ENCODE results near the gene GPHA2.

GPHA2 gene

DNA sequence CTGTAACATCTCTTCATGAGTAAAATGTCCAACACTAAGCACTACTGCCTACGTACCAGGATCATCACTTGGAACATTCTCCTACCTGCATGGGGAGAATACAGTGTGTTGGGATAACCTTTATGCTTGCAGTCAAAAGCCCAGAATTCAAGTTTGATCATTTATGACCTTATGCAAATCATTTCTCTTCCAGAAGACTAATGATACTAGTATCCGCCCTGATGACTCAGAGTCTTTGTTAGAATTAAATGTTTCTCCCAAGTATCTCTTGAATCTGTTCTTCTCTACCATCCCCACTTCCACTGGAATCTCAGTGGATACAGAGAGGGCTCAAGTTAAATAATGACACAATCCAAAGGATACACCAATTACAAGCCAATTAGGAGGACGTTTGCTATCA, 23.8 kb upstream of the GPHA2 start:
- H3K9me2 ChIP-seq (replicated peaks; ENCODE audit: control insufficient read depth, low read length): no peaks in the 10 kb centered on the region
- peaks cover 9% of the 10 kb centered on the region for H3K4me1 ChIP-seq (ENCODE audit: control insufficient read depth, low read length)
- no peaks in the 10 kb centered on the region for H3K9me3 ChIP-seq (ENCODE audit: control insufficient read depth, insufficient read depth, low read length)
- H3K36me3 ChIP-seq (ENCODE audit: control insufficient read depth, low read length): no peaks in the 10 kb centered on the region
- no peaks in the 10 kb centered on the region for H3K79me2 ChIP-seq (ENCODE audit: control insufficient read depth, low read length)
- H3K4me3 ChIP-seq (ENCODE audit: low read length): no peak overlapping the region
- no peaks in the 10 kb centered on the region for H4K20me1 ChIP-seq (ENCODE audit: control insufficient read depth, insufficient read depth, low read depth, low read length)
- no peaks in the 10 kb centered on the region for H3K27me3 ChIP-seq (ENCODE audit: control insufficient read depth, low read length)
- H3K4me2 ChIP-seq (ENCODE audit: low read length): 0 out of 2 replicates have a peak overlapping the region, but pooled peaks have one; percentile 0
- TF ChIP-seq, protein P1, sequence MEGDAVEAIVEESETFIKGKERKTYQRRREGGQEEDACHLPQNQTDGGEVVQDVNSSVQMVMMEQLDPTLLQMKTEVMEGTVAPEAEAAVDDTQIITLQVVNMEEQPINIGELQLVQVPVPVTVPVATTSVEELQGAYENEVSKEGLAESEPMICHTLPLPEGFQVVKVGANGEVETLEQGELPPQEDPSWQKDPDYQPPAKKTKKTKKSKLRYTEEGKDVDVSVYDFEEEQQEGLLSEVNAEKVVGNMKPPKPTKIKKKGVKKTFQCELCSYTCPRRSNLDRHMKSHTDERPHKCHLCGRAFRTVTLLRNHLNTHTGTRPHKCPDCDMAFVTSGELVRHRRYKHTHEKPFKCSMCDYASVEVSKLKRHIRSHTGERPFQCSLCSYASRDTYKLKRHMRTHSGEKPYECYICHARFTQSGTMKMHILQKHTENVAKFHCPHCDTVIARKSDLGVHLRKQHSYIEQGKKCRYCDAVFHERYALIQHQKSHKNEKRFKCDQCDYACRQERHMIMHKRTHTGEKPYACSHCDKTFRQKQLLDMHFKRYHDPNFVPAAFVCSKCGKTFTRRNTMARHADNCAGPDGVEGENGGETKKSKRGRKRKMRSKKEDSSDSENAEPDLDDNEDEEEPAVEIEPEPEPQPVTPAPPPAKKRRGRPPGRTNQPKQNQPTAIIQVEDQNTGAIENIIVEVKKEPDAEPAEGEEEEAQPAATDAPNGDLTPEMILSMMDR (IDR thresholded peaks at IDR 0.05; ENCODE audit: low read depth, low read length, poor library complexity, severe bottlenecking): no peak
- TF ChIP-seq EZH2phosphoT487 (IDR thresholded peaks at IDR 0.05; ENCODE audit: borderline replicate concordance, low read length): no peak
- no peak overlapping the region for H3K27ac ChIP-seq (ENCODE audit: low read depth, low read length)
- no peaks in the 10 kb centered on the region for H3F3A ChIP-seq (ENCODE audit: control insufficient read depth, insufficient read depth)

DNA sequence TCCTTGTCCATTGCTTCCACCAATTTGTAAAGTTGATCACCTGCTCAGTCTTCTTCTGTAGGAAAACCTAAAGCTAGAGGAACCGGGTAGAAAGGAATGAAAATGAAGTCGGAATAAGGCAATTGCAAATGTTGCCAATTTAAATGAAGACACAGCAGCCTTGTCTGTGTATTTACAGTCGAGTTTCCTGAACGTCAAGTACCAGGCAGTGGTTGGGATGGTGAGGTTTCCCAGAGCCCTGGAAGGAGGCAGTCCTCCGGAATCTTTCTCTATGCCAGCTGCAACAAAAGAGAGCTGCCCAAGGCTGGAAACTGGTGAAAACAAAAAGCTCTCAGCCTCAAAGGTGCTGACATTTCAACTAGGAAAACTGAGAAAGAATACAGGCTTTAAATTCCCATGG, 18.5 kb upstream of the GPHA2 start:
- Histone ChIP-seq H3K79me2 (ENCODE audit: control insufficient read depth, low read length) (no peaks in the 10 kb centered on the region), H3K9me2 (replicated peaks; ENCODE audit: control insufficient read depth, low read length) (no peaks in the 10 kb centered on the region), H3F3A (ENCODE audit: control insufficient read depth, insufficient read depth) (no peaks in the 10 kb centered on the region; the same call in 1 of the 2 replicates), H3K4me3 (ENCODE audit: low read length) (no peak overlapping the region), H3K9me3 (ENCODE audit: control insufficient read depth, insufficient read depth, low read length) (no peaks in the 10 kb centered on the region), H3K4me2 (ENCODE audit: low read length) (no peak overlapping the region), H3K27me3 (ENCODE audit: control insufficient read depth, low read length) (no peaks in the 10 kb centered on the region), H3K27ac (ENCODE audit: low read depth, low read length) (no peak overlapping the region), H3K4me1 (ENCODE audit: control insufficient read depth, low read length) (peaks cover 2% of the 10 kb centered on the region), H3K36me3 (ENCODE audit: control insufficient read depth, low read length) (no peaks in the 10 kb centered on the region), H4K20me1 (ENCODE audit: control insufficient read depth, insufficient read depth, low read depth, low read length) (no peaks in the 10 kb centered on the region)
- no peak for TF ChIP-seq EZH2phosphoT487 (IDR thresholded peaks at IDR 0.05; ENCODE audit: borderline replicate concordance, low read length)
- TF ChIP-seq, protein P1 (IDR thresholded peaks at IDR 0.05; ENCODE audit: low read depth, low read length, poor library complexity, severe bottlenecking): no peak

DNA sequence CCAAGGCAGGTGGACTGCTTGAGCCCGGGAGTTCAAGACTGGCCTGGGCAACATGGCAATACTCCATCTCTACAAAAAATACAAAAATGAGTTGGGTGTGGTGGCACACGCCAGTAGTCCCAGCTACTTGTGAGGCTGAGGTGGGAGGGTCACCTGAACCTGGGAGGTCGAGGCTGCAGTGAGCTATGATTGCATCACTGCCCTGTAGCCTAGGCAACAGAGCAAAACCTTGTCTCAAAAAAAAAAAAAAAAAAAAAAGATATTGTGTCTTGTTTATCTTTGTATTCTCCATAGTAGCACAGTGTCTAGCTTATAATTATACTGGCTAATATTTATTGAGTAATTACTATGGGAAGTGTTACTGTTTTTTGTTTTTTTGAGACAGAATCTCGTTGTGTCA, 15.8 kb upstream of the GPHA2 start:
- Histone ChIP-seq H3K79me2 (ENCODE audit: control insufficient read depth, low read length) (no peaks in the 10 kb centered on the region), H3K27me3 (ENCODE audit: control insufficient read depth, low read length) (no peaks in the 10 kb centered on the region), H3K9me2 (replicated peaks; ENCODE audit: control insufficient read depth, low read length) (no peaks in the 10 kb centered on the region), H4K20me1 (ENCODE audit: control insufficient read depth, insufficient read depth, low read depth, low read length) (no peaks in the 10 kb centered on the region), H3F3A (ENCODE audit: control insufficient read depth, insufficient read depth) (no peaks in the 10 kb centered on the region; the same call in 1 of the 2 replicates), H3K4me1 (ENCODE audit: control insufficient read depth, low read length) (peaks cover 7% of the 10 kb centered on the region), H3K9me3 (ENCODE audit: control insufficient read depth, insufficient read depth, low read length) (no peaks in the 10 kb centered on the region), H3K4me2 (ENCODE audit: low read length) (no peak overlapping the region), H3K36me3 (ENCODE audit: control insufficient read depth, low read length) (no peaks in the 10 kb centered on the region), H3K27ac (ENCODE audit: low read depth, low read length) (no peak overlapping the region), H3K4me3 (ENCODE audit: low read length) (no peak overlapping the region)
- TF ChIP-seq, protein P1 (IDR thresholded peaks at IDR 0.05; ENCODE audit: low read depth, low read length, poor library complexity, severe bottlenecking): no peak
- no peak for TF ChIP-seq EZH2phosphoT487 (IDR thresholded peaks at IDR 0.05; ENCODE audit: borderline replicate concordance, low read length)
